ENCODE results near the gene MAP2K4. TPM values are rescaled to one million over a fixed set of nuclear protein-coding genes. Genes with fewer than 3 reads are reported as not detected.

The MAP2K4 gene
- total and polyA plus RNA-seq, 12 donors: 7.2 to 42.7 (median 33.0) TPM

- Histone ChIP-seq H3K4me3 (no peak overlapping the region), H3K36me3 (peaks cover 0 to 23% (median 0%) of the 10 kb centered on the region in 9 donors), H3K9me3 (no peaks in the 10 kb centered on the region), H3K27me3 (no peaks in the 10 kb centered on the region), H3K4me1 (peaks cover 0 to 9% (median 3%) of the 10 kb centered on the region in 9 donors), H3K27ac (no peak overlapping the region)
- 97 to 100% methylated on average over 1 of the region's 1 CpG for WGBS, 2 donors
- no peak for TF ChIP-seq CTCF (IDR thresholded peaks at IDR 0.05)
- DNase-seq (no peak), ATAC-seq (no peak)
- intact Hi-C loops (cut with DNase I): no loop called here
These were observed 67.4 kb downstream of the MAP2K4 start for GRCh38 chr17:12088035-12088434.

DNA sequence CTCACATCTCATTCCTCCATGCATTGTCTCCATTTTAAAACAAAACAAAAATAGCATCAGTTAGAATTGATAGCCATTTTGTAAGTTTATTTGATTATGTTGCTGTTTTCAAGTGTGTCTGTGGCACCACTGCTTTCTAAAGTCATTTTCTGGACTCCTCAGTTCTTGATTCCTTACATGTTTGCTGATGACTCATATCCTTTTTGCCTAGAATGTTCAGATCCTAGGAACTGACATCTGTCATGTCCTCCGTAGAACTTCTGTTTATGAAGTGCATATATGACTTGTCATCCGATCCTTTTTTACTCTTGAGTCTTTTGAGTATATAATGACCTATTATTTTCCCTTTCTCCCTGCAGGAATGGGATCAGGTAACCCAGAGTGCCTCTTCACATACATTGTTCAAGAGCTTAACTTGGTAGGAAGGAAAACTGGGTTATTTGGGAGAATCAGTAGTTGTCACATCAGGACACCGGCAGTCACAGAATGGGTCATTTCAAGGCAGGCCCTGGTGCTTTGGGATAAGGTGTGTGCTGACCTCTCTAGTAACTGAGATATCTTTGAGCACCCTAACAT, 69.2 kb downstream of the MAP2K4 start:
- intact Hi-C loops (cut with DNase I): no loop called here
- TF ChIP-seq CTCF (IDR thresholded peaks at IDR 0.05): no peak
- ATAC-seq (no peak), DNase-seq (no peak)
- H3K36me3 ChIP-seq: peaks cover 0 to 12% (median 0%) of the 10 kb centered on the region in 9 donors
- H3K4me1 ChIP-seq: peaks cover 0 to 9% (median 3%) of the 10 kb centered on the region in 9 donors
- no peak overlapping the region for H3K27ac ChIP-seq
- H3K9me3 ChIP-seq: no peaks in the 10 kb centered on the region
- no peaks in the 10 kb centered on the region for H3K27me3 ChIP-seq
- no peak overlapping the region for H3K4me3 ChIP-seq
- 85 to 90% methylated on average over 3 of the region's 3 CpGs for WGBS, 2 donors

- no peak overlapping the region for H3K4me3 ChIP-seq
- 99% methylated on average over 2 of the region's 2 CpGs for WGBS, 2 donors
- DNase-seq: no peak
These were observed 73.7 kb downstream of the MAP2K4 start for GRCh38 chr17:12094336-12094735.

GRCh38 chr17:12095522-12095921, 74.8 kb downstream of the MAP2K4 start:
- Histone ChIP-seq H3K36me3 (peaks cover 0 to 34% (median 7%) of the 10 kb centered on the region in 9 donors), H3K4me3 (no peak overlapping the region), H3K27ac (no peak overlapping the region), H3K9me3 (peaks cover 0 to 1% (median 0%) of the 10 kb centered on the region in 11 donors), H3K27me3 (no peaks in the 10 kb centered on the region), H3K4me1 (no peaks in the 10 kb centered on the region)
- intact Hi-C loops (cut with DNase I): no loop called here
- TF ChIP-seq CTCF (IDR thresholded peaks at IDR 0.05): no peak
- no peak for DNase-seq
- 95 to 98% methylated on average over 5 of the region's 5 CpGs for WGBS, 2 donors
- ATAC-seq: no peak

More at GRCh38 chr17:12094336-12094735, 73.7 kb downstream of the MAP2K4 start:
- Histone ChIP-seq H3K36me3 (peaks cover 0 to 31% (median 7%) of the 10 kb centered on the region in 9 donors), H3K9me3 (no peaks in the 10 kb centered on the region), H3K27ac (no peak overlapping the region), H3K27me3 (no peaks in the 10 kb centered on the region), H3K4me1 (peaks cover 0 to 8% (median 0%) of the 10 kb centered on the region in 9 donors)
- TF ChIP-seq CTCF (IDR thresholded peaks at IDR 0.05): no peak
- no peak for ATAC-seq
- intact Hi-C loops (cut with DNase I): no loop called here

Measured in heart right ventricle (tissue), 16 donors.